Adrenal gland (tissue), 5 donors: ENCODE measurements around the gene KDR.

Experiments used
- POLR2A ChIP-seq, 2 donors: fragments of 450-650 bp; IDR thresholded peaks; one replicate each; pipeline ENCODE4 v1.6.1; 2017; ENCODE audit warnings: antibody characterized with exemption in 2 of 2, mild to moderate bottlenecking in 2 of 2, moderate library complexity in 1 of 2
- TF ChIP-seq, protein P1 (sequence below), 6 experiments: fragments of 450-650 bp in 4 of 6; fragments of 200-600 bp in 2 of 6; sonication (generic) in 1 of 6; IDR thresholded peaks; 1 replicate in 5 of 6; 2 replicates in 1 of 6; pipeline versions ENCODE4 v1.5.1 to v1.8.0; 2016 to 2021; ENCODE audit warnings: antibody characterized with exemption in 6 of 6, mild to moderate bottlenecking in 2 of 6, moderate library complexity in 1 of 6
- donor health status: DM: no; HTN: no; CAD: no.

DNA sequence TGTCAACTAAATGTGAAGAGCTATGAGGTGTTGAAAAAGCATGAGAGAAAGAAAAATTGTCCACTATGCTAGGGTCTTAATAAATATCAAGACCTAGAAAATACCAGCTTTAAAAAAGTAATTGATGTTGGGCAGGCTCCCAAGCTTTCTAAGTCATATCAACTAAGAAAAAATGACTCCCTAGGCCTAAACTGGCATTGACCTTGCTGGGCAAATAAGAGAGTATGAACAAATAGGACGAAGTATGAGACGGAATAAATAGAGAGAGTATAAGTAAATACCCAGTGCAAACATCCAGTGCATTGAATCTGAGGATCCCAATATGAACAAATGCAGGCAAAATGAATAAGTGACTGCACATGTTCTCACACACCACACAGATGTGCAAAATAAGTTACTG, 3.2 kb downstream of the KDR start:
- TF ChIP-seq POLR2A (IDR thresholded peaks at IDR 0.05), result no peak
- TF ChIP-seq, protein P1, sequence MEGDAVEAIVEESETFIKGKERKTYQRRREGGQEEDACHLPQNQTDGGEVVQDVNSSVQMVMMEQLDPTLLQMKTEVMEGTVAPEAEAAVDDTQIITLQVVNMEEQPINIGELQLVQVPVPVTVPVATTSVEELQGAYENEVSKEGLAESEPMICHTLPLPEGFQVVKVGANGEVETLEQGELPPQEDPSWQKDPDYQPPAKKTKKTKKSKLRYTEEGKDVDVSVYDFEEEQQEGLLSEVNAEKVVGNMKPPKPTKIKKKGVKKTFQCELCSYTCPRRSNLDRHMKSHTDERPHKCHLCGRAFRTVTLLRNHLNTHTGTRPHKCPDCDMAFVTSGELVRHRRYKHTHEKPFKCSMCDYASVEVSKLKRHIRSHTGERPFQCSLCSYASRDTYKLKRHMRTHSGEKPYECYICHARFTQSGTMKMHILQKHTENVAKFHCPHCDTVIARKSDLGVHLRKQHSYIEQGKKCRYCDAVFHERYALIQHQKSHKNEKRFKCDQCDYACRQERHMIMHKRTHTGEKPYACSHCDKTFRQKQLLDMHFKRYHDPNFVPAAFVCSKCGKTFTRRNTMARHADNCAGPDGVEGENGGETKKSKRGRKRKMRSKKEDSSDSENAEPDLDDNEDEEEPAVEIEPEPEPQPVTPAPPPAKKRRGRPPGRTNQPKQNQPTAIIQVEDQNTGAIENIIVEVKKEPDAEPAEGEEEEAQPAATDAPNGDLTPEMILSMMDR (IDR thresholded peaks at IDR 0.05), result no peak
